Measurements from ENCODE around the gene CEP350. TPM values are rescaled to one million over a fixed set of nuclear protein-coding genes. Genes with fewer than 3 reads are reported as not detected.

Gene CEP350
- total and polyA plus RNA-seq, 2 of the 4 experiments (the other 2 are of a cell fraction), result 5.0 to 36.4 TPM

DNA sequence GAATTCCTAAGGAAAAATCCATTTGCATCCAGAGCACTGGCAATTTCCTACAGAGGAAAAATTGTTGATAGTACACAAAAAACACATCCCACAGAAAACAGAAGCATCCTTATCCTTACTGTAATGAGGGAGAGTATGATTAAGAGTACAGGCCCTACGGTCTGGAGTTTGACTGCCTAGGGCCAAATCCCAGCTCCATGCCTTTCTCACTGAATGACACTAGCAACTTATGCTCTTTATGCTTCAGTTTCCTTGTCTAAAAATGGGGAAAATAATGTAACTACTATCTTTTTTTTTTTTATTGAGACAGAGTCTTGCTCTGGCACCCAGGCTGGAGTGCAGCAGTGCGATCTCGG lies 27.8 kb upstream of the CEP350 start:
- Histone ChIP-seq H3K27me3 (ENCODE audit: control insufficient read depth, insufficient read depth, low read length) (no peaks in the 10 kb centered on the region), H3K27ac (ENCODE audit: insufficient read depth, low read length) (no peak overlapping the region), H3K4ac (ENCODE audit: low read depth, low read length) (no peak overlapping the region; the same call in 1 of the 2 replicates), H2BK15ac (ENCODE audit: low read depth, low read length) (no peak overlapping the region), H3K4me3 (ENCODE audit: insufficient read depth, low read depth, low read length) (no peak overlapping the region), H3K4me2 (ENCODE audit: low read depth, low read length) (peak overlapping the region; percentile 6; the same call in 1 of the 2 replicates), H3K56ac (ENCODE audit: extremely low read depth, insufficient read depth, low read length) (no peak overlapping the region), H4K20me1 (ENCODE audit: insufficient read depth, low read length) (no peaks in the 10 kb centered on the region), H3K18ac (ENCODE audit: low read depth, low read length) (peak overlapping the region; percentile 5; the same call in 1 of the 2 replicates), H3K4me1 (ENCODE audit: control insufficient read depth, insufficient read depth, low read length) (peaks cover 3% of the 10 kb centered on the region), H2AK9ac (replicated peaks; ENCODE audit: low read depth, low read length, poor library complexity) (no peak overlapping the region), H3K9me3 (ENCODE audit: control insufficient read depth, insufficient read depth, low read length) (no peaks in the 10 kb centered on the region), H4K91ac (ENCODE audit: insufficient read depth, low read depth, low read length) (no peak overlapping the region), H3K9me1 (ENCODE audit: insufficient read depth, low read length) (no peaks in the 10 kb centered on the region; the same call in 1 of the 2 replicates), H3K36me3 (ENCODE audit: control insufficient read depth, insufficient read depth, low read length) (no peaks in the 10 kb centered on the region), H3K23ac (ENCODE audit: low read depth, low read length) (no peak overlapping the region), H3K9ac (ENCODE audit: low read depth, low read length) (no peak overlapping the region), H2AK5ac (ENCODE audit: low read depth, low read length) (no peak overlapping the region), H3K14ac (replicated peaks; ENCODE audit: low read depth, low read length) (no peak overlapping the region), H4K5ac (ENCODE audit: low read depth, low read length) (no peak overlapping the region), H2BK20ac (ENCODE audit: low read depth, low read length) (no peak overlapping the region), H4K8ac (ENCODE audit: low read depth in 2 of 2, low read length in 2 of 2) (no peak overlapping the region), H3K79me1 (ENCODE audit: low read depth in 1 of 2, low read length in 2 of 2) (no peaks in the 10 kb centered on the region), H2AFZ (replicated peaks; ENCODE audit: low read length, poor library complexity) (no peak overlapping the region), H2BK120ac (ENCODE audit: low read depth, low read length) (no peak overlapping the region), H2BK5ac (ENCODE audit: low read depth, low read length, poor library complexity, severe bottlenecking) (peak overlapping the region; percentile 65)
- in situ Hi-C loops (cut with MboI; ENCODE audit: low sequenced_read_pairs) (no loop called here), dilution Hi-C loops (cut with HindIII; ENCODE audit: low sequenced_read_pairs, unreplicated experiment) (no loop called here), intact Hi-C loops (cut with micrococcal nuclease) (no loop called here)
- CTCF ChIA-PET, result interaction anchor here (1.1 to 1.4 kb wide), 2 partner anchors 12 to 108 kb away, joined by 3 to 4 read pairs; no protein-coding TSS in a partner anchor
- no CpG with 5 or more reads among the region's 3 CpGs for WGBS, 2 experiments (ENCODE audit: extremely low coverage in 2 of 2, insufficient read length in 1 of 2)
- POLR2A ChIA-PET (ENCODE audit: unreplicated experiment), result no interaction called here
- TF ChIP-seq RFX5 (IDR thresholded peaks at IDR 0.05; ENCODE audit: low read depth, low read length) (no peak), SMC3 (IDR thresholded peaks at IDR 0.05; ENCODE audit: low read depth, low read length) (no peak), RAD21 (IDR thresholded peaks at IDR 0.05; ENCODE audit: low read length) (no peak), BHLHE40 (IDR thresholded peaks at IDR 0.05; ENCODE audit: low read depth, low read length) (no peak), MAFK (IDR thresholded peaks at IDR 0.05; ENCODE audit: low read depth, low read length) (no peak), POLR2A (IDR thresholded peaks at IDR 0.05; ENCODE audit: low read depth, low read length) (no peak), CHD1 (IDR thresholded peaks at IDR 0.05; ENCODE audit: low read depth, low read length) (no peak), RCOR1 (IDR thresholded peaks at IDR 0.05; ENCODE audit: insufficient replicate concordance, low read length) (no peak), FOS (IDR thresholded peaks at IDR 0.05; ENCODE audit: low read depth, low read length) (no peak), MXI1 (IDR thresholded peaks at IDR 0.05; ENCODE audit: borderline replicate concordance, low read depth, low read length) (no peak), MAZ (IDR thresholded peaks at IDR 0.05; ENCODE audit: borderline replicate concordance, low read depth, low read length) (no peak), CEBPB (IDR thresholded peaks at IDR 0.05; ENCODE audit: low read depth, low read length) (no peak), NFE2L2 (IDR thresholded peaks at IDR 0.05; ENCODE audit: low read depth, low read length) (no peak)
- TF ChIP-seq, protein P1, sequence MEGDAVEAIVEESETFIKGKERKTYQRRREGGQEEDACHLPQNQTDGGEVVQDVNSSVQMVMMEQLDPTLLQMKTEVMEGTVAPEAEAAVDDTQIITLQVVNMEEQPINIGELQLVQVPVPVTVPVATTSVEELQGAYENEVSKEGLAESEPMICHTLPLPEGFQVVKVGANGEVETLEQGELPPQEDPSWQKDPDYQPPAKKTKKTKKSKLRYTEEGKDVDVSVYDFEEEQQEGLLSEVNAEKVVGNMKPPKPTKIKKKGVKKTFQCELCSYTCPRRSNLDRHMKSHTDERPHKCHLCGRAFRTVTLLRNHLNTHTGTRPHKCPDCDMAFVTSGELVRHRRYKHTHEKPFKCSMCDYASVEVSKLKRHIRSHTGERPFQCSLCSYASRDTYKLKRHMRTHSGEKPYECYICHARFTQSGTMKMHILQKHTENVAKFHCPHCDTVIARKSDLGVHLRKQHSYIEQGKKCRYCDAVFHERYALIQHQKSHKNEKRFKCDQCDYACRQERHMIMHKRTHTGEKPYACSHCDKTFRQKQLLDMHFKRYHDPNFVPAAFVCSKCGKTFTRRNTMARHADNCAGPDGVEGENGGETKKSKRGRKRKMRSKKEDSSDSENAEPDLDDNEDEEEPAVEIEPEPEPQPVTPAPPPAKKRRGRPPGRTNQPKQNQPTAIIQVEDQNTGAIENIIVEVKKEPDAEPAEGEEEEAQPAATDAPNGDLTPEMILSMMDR (conservative IDR thresholded peaks at IDR 0.05; ENCODE audit: low read depth, low read length), result no peak
- TF ChIP-seq, protein P2, sequence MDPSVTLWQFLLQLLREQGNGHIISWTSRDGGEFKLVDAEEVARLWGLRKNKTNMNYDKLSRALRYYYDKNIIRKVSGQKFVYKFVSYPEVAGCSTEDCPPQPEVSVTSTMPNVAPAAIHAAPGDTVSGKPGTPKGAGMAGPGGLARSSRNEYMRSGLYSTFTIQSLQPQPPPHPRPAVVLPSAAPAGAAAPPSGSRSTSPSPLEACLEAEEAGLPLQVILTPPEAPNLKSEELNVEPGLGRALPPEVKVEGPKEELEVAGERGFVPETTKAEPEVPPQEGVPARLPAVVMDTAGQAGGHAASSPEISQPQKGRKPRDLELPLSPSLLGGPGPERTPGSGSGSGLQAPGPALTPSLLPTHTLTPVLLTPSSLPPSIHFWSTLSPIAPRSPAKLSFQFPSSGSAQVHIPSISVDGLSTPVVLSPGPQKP (IDR thresholded peaks at IDR 0.05; ENCODE audit: borderline replicate concordance, low read depth, low read length), result no peak
- TF ChIP-seq, protein P3, sequence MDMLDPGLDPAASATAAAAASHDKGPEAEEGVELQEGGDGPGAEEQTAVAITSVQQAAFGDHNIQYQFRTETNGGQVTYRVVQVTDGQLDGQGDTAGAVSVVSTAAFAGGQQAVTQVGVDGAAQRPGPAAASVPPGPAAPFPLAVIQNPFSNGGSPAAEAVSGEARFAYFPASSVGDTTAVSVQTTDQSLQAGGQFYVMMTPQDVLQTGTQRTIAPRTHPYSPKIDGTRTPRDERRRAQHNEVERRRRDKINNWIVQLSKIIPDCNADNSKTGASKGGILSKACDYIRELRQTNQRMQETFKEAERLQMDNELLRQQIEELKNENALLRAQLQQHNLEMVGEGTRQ (IDR thresholded peaks at IDR 0.05; ENCODE audit: low read depth, low read length), result no peak
- DNase-seq, result no peak
- no TSS peak for BruUV-seq (replicated peaks)
- peak; percentile 33 for ATAC-seq (ENCODE audit: low read depth)
